ENCODE measurements around the gene SFXN3. TPM values are rescaled to one million over a fixed set of nuclear protein-coding genes. Genes with fewer than 3 reads are reported as not detected.
A peak's percentile ranks its signal among the peaks of the same experiment; 100 is the strongest.

The SFXN3 gene
- total RNA-seq, 1 experiment from 2014 or later = 5.6 TPM

DNA sequence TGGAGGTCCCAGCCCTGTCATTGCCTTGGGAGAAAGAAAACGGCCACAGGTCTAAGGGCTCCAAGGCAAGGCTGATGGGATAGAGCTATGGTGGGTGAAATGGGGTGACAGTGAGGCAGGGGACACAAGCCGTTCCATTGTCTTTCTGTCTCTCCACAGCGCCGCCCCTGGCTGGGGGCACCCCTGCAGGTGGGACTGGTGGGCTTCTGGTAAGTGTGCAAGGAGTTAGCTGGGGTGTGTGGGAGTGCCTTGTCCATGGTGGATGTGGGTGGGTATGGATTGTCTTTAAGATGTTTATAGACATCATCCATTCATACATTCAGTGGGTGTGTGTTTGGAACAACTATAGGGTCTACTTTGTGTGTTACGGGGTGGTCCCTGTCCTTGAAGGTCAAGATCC lies 7.5 kb downstream of the SFXN3 start:
- Mint-ChIP-seq H3K9me3 (no peaks in the 10 kb centered on the region), H3K36me3 (no peaks in the 10 kb centered on the region), H3K27me3 (ENCODE audit: low read depth) (peaks cover 43% of the 10 kb centered on the region), H3K4me1 (peaks cover 15% of the 10 kb centered on the region), H3K4me3 (no peak overlapping the region), H3K27ac (no peak overlapping the region)
- TF ChIP-seq, protein P1, sequence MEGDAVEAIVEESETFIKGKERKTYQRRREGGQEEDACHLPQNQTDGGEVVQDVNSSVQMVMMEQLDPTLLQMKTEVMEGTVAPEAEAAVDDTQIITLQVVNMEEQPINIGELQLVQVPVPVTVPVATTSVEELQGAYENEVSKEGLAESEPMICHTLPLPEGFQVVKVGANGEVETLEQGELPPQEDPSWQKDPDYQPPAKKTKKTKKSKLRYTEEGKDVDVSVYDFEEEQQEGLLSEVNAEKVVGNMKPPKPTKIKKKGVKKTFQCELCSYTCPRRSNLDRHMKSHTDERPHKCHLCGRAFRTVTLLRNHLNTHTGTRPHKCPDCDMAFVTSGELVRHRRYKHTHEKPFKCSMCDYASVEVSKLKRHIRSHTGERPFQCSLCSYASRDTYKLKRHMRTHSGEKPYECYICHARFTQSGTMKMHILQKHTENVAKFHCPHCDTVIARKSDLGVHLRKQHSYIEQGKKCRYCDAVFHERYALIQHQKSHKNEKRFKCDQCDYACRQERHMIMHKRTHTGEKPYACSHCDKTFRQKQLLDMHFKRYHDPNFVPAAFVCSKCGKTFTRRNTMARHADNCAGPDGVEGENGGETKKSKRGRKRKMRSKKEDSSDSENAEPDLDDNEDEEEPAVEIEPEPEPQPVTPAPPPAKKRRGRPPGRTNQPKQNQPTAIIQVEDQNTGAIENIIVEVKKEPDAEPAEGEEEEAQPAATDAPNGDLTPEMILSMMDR (IDR thresholded peaks at IDR 0.05) = peak; percentile 29
- TF ChIP-seq IRF1 (CRISPR knock-in tag; IDR thresholded peaks at IDR 0.05) (no peak), GABPB1 (CRISPR knock-in tag; IDR thresholded peaks at IDR 0.05) (no peak), KAT7 (CRISPR knock-in tag; IDR thresholded peaks at IDR 0.05; ENCODE audit: borderline replicate concordance) (no peak), SMAD3 (CRISPR knock-in tag; IDR thresholded peaks at IDR 0.05; ENCODE audit: borderline replicate concordance) (no peak), RORB (CRISPR knock-in tag; IDR thresholded peaks at IDR 0.05) (no peak)
- TF ChIP-seq, protein P2, sequence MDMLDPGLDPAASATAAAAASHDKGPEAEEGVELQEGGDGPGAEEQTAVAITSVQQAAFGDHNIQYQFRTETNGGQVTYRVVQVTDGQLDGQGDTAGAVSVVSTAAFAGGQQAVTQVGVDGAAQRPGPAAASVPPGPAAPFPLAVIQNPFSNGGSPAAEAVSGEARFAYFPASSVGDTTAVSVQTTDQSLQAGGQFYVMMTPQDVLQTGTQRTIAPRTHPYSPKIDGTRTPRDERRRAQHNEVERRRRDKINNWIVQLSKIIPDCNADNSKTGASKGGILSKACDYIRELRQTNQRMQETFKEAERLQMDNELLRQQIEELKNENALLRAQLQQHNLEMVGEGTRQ (CRISPR knock-in tag; IDR thresholded peaks at IDR 0.05) = no peak
- CTCF ChIA-PET = interaction anchor here (0.6 to 9.7 kb wide), 19 partner anchors 8 to 250 kb away, joined by 3 to 143 read pairs (median 5); partner anchors contain the start of genes KAZALD1, MRPL43 and TWNK
- DNase-seq (ENCODE audit: low spot score) = peak; percentile 71
- ATAC-seq = 0 out of 2 replicates have a peak, but pooled peaks have one; percentile 3
- POLR2A ChIA-PET = no interaction called here

DNA sequence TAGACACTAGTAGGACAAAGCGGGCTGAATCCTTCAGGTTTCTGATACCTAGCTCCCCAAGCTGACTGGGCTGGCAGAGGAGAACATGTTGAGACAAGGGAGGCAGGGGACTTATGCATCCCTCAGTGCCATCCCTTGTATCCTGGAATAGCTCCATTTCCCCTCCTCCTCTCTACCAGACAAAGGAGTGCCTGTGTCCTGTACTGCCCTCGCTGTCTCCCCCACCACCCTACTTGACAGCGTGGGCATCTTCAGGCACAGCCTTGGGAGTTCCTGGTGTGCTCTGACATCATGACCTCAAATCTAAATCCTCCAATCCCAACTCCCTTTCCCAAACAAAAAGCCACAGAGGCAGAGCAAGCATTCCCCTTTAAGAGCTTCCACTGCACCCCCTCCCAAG lies 9.0 kb downstream of the SFXN3 start:
- no peak overlapping the region for H3K27ac Mint-ChIP-seq
- no peak for ATAC-seq
- no peak overlapping the region for H3K4me3 Mint-ChIP-seq
- no peak for DNase-seq (ENCODE audit: low spot score)
- peaks cover 44% of the 10 kb centered on the region for H3K27me3 Mint-ChIP-seq (ENCODE audit: low read depth)
- H3K9me3 Mint-ChIP-seq = no peaks in the 10 kb centered on the region
- CTCF ChIA-PET = interaction anchor here (1.0 to 9.7 kb wide), 12 partner anchors 9 to 531 kb away, joined by 3 to 143 read pairs (median 18); partner anchors contain the start of genes KAZALD1, LZTS2, PDZD7 and SFXN3
- peaks cover 18% of the 10 kb centered on the region for H3K4me1 Mint-ChIP-seq
- no peaks in the 10 kb centered on the region for H3K36me3 Mint-ChIP-seq
- TF ChIP-seq ZNF423 (CRISPR knock-in tag; IDR thresholded peaks at IDR 0.05) = no peak
- TF ChIP-seq TP53 (CRISPR knock-in tag; IDR thresholded peaks at IDR 0.05) = no peak
- TF ChIP-seq ESRRA (CRISPR knock-in tag; IDR thresholded peaks at IDR 0.05; ENCODE audit: borderline replicate concordance) = no peak
- no peak for TF ChIP-seq ZNF219 (CRISPR knock-in tag; IDR thresholded peaks at IDR 0.05; ENCODE audit: borderline replicate concordance)
- TF ChIP-seq, protein P3, sequence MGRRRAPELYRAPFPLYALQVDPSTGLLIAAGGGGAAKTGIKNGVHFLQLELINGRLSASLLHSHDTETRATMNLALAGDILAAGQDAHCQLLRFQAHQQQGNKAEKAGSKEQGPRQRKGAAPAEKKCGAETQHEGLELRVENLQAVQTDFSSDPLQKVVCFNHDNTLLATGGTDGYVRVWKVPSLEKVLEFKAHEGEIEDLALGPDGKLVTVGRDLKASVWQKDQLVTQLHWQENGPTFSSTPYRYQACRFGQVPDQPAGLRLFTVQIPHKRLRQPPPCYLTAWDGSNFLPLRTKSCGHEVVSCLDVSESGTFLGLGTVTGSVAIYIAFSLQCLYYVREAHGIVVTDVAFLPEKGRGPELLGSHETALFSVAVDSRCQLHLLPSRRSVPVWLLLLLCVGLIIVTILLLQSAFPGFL (CRISPR knock-in tag; IDR thresholded peaks at IDR 0.05; ENCODE audit: borderline replicate concordance) = no peak
- no peak for TF ChIP-seq AR (CRISPR knock-in tag; IDR thresholded peaks at IDR 0.05)
- TF ChIP-seq, protein P1 (IDR thresholded peaks at IDR 0.05) = no peak
- no peak for TF ChIP-seq NR1H2 (CRISPR knock-in tag; IDR thresholded peaks at IDR 0.05)
- TF ChIP-seq IRF2 (CRISPR knock-in tag; IDR thresholded peaks at IDR 0.05; ENCODE audit: borderline replicate concordance, low read depth) = no peak
- TF ChIP-seq JUN (CRISPR knock-in tag; IDR thresholded peaks at IDR 0.05) = no peak
- no peak for TF ChIP-seq RORB (CRISPR knock-in tag; IDR thresholded peaks at IDR 0.05)
- TF ChIP-seq ELF4 (CRISPR knock-in tag; IDR thresholded peaks at IDR 0.05; ENCODE audit: low read depth) = no peak
- no peak for TF ChIP-seq SOX15 (CRISPR knock-in tag; IDR thresholded peaks at IDR 0.05)
- TF ChIP-seq ZBTB21 (CRISPR knock-in tag; IDR thresholded peaks at IDR 0.05; ENCODE audit: borderline replicate concordance) = no peak
- no peak for TF ChIP-seq HMGA2 (CRISPR knock-in tag; IDR thresholded peaks at IDR 0.05)
- TF ChIP-seq SMAD4 (CRISPR knock-in tag; IDR thresholded peaks at IDR 0.05) = no peak
- TF ChIP-seq, protein P4, sequence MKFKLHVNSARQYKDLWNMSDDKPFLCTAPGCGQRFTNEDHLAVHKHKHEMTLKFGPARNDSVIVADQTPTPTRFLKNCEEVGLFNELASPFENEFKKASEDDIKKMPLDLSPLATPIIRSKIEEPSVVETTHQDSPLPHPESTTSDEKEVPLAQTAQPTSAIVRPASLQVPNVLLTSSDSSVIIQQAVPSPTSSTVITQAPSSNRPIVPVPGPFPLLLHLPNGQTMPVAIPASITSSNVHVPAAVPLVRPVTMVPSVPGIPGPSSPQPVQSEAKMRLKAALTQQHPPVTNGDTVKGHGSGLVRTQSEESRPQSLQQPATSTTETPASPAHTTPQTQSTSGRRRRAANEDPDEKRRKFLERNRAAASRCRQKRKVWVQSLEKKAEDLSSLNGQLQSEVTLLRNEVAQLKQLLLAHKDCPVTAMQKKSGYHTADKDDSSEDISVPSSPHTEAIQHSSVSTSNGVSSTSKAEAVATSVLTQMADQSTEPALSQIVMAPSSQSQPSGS (CRISPR knock-in tag; IDR thresholded peaks at IDR 0.05; ENCODE audit: borderline replicate concordance, low read depth) = no peak
- TF ChIP-seq OVOL2 (CRISPR knock-in tag; IDR thresholded peaks at IDR 0.05; ENCODE audit: borderline replicate concordance) = no peak
- POLR2A ChIA-PET = no interaction called here

Measured in WTC11 (cell line).